Measurements from ENCODE around the gene SFMBT1.

The SFMBT1 gene

GRCh38 chr3:53005338-53005737 is 40.5 kb downstream of the SFMBT1 start:
- no peak for TF ChIP-seq CTCF (IDR thresholded peaks at IDR 0.05; ENCODE audit: low read depth, low read length)
- H3K4me3 ChIP-seq (ENCODE audit: low read depth, low read length) = no peak overlapping the region

DNA sequence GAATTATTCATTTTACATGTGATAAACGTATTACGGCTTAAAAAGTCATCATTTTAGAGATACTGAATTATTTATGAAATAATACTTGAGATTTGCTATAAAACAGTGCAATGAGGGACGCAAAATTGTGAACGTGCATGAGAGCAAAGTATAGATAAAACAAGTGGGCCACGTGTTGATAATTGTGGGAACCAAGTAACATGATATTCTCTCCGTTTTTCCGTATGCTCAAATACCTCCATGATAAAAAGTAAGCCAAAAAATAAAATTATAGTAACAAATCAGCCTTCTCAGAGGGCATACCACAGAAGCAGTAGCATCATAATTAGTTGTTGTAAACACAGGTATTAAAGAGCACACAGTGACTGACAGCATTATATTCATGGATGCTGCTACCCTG is 42.6 kb downstream of the SFMBT1 start:
- H3K4me3 ChIP-seq (ENCODE audit: low read depth, low read length) = no peak overlapping the region
- TF ChIP-seq CTCF (IDR thresholded peaks at IDR 0.05; ENCODE audit: low read depth, low read length) = no peak

DNA sequence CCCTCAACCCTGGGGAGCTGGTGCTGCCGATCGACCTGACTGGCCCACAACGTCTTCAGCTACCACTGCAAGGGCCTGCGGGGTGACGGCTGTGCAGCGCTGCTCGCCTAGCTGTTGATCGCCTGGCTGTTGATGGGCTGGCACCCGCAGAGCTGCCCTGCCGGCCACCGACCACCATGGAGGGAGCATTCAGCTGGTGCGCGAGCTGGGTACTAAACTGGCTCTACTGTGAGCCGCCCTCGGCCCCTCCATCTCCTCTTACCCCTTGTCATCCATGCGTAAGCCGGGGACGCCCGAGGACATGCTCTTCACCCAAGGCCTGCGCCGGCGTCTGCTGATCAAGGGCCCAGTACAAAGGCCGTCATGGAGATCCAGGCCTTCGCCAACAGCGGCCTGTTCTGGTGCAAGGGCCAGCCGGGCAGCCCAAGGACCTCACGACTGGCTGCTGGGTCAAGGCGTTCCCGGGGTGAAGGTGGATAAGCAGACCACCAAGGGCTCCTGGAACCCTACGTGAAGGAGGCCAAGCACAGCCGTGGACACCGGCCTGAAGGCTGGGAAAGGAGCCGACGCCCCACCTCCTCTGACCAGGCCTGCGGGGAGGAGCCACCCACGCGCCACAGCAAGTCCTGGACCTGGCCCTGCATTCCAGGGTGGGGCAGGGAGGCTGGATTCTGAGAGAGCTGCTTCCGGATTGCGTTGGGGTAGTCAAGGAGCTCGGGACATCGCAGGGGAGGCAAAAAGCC is 46.9 kb downstream of the SFMBT1 start:
- no peak for TF ChIP-seq CTCF (IDR thresholded peaks at IDR 0.05; ENCODE audit: low read depth, low read length)
- no peak overlapping the region for H3K4me3 ChIP-seq (ENCODE audit: low read depth, low read length)

- no peak for TF ChIP-seq CTCF (IDR thresholded peaks at IDR 0.05; ENCODE audit: low read depth, low read length)
Measured at GRCh38 chr3:52990637-52991036, 55.2 kb downstream of the SFMBT1 start.

DNA sequence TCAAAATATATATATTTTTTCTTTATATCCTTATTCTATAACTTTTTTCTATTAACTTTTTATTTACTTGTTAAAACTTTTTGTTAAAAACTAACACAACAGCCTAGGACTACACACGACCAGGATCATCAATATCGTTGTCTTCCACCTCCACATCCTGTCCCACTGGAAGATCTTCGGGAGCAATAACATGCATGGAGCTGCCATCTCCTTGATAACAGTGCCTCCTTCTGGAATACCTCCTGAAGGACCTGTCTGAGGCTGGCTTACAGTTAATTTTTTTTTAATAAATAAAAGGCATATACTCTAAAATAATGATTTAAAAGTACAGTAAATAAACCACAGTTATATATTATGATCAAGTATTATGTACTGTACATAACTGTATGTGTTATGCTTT is 58.9 kb downstream of the SFMBT1 start:
- no peak overlapping the region for H3K4me3 ChIP-seq (ENCODE audit: low read depth, low read length)
- peak; percentile 45 for TF ChIP-seq CTCF (IDR thresholded peaks at IDR 0.05; ENCODE audit: low read depth, low read length)

More at GRCh38 chr3:52990637-52991036, 55.2 kb downstream of the SFMBT1 start:
- H3K4me3 ChIP-seq (ENCODE audit: low read depth, low read length) = no peak overlapping the region

- TF ChIP-seq CTCF (IDR thresholded peaks at IDR 0.05; ENCODE audit: low read depth, low read length) = no peak
- H3K4me3 ChIP-seq (ENCODE audit: low read depth, low read length) = no peak overlapping the region
Measured at GRCh38 chr3:52986049-52986448, 59.8 kb downstream of the SFMBT1 start.

- H3K4me3 ChIP-seq (ENCODE audit: low read depth, low read length) = no peak overlapping the region
- TF ChIP-seq CTCF (IDR thresholded peaks at IDR 0.05; ENCODE audit: low read depth, low read length) = no peak
Measured at GRCh38 chr3:52983828-52984227, 62.0 kb downstream of the SFMBT1 start.

Measured in WI38 (cell line).